ENCODE measurements around the gene AOC1.
"Not testable (repeated sequence)": the region's sequence is repeated elsewhere in the genome, so short reads cannot be mapped to it uniquely, and the experiment has no call there.

AOC1 gene, protein sequence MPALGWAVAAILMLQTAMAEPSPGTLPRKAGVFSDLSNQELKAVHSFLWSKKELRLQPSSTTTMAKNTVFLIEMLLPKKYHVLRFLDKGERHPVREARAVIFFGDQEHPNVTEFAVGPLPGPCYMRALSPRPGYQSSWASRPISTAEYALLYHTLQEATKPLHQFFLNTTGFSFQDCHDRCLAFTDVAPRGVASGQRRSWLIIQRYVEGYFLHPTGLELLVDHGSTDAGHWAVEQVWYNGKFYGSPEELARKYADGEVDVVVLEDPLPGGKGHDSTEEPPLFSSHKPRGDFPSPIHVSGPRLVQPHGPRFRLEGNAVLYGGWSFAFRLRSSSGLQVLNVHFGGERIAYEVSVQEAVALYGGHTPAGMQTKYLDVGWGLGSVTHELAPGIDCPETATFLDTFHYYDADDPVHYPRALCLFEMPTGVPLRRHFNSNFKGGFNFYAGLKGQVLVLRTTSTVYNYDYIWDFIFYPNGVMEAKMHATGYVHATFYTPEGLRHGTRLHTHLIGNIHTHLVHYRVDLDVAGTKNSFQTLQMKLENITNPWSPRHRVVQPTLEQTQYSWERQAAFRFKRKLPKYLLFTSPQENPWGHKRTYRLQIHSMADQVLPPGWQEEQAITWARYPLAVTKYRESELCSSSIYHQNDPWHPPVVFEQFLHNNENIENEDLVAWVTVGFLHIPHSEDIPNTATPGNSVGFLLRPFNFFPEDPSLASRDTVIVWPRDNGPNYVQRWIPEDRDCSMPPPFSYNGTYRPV

DNA sequence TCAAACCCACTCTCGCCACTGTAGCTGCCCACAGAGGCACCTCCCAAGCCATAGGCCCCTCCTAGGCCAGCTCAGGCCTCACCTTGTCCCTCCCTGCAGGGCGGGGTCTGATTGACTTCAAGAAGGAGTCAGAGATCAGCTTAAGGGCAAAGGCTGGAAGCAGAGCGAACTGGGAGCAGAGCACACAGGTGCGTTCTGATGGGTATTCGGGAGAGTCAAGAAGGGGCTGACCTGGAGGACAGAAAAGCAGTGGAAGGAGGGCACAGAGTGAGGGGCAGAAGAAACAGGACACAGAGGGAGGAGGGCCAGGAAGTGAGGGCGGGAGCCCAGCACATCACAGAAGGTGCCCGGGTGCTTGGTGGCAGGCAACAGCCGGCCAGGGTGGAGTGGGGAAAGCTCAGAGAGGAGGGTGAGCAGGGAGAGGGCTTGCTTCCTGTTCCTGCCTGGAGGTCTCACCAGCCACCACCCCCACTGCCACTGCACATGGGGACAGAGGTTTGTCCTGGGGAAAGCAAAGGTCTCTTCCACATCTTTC lies at the start of gene AOC1:
TSS of gene AOC1 (plus strand) at position 147 of the 535 bp plus-strand sequence. CDS start 3,954 bp downstream, outside the sequence.
- intact Hi-C loops (cut with DNase I), result no loop called here
- DNase-seq, result no peak

GRCh38 chr7:150803161-150803860 lies 49.0 kb upstream of the AOC1 start:
- intact Hi-C loops (cut with DNase I), result no loop called here
- peak in 1 of 10 donors; percentile 47 for DNase-seq

- DNase-seq, result no peak
- intact Hi-C loops (cut with DNase I), result no loop called here
Measured at GRCh38 chr7:150804802-150805201, 47.5 kb upstream of the AOC1 start.

- intact Hi-C loops (cut with DNase I), result no loop called here
- DNase-seq, result no peak
Measured at GRCh38 chr7:150805864-150806263, 46.5 kb upstream of the AOC1 start.

DNA sequence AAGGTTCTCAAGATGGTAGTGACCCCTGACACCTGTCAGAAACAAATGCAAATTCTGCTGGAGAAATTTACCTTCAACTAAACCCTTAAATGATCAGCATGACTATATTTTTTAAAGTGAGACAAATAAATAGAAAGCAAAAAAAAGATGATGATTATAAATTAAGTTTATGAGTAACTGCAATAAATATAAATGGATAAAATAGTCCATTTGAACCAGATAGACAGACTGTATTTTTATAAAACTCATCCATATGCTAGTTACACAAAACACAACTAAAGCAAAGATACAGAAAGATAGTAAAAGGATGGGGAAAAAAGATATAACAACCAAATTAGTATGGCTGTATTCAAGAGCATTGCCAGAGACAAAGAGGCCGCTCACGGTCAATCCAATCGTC lies 45.9 kb upstream of the AOC1 start:
- no peak for DNase-seq
- intact Hi-C loops (cut with DNase I), result no loop called here

- intact Hi-C loops (cut with DNase I), result no loop called here
- DNase-seq, result no peak
Measured at GRCh38 chr7:150806863-150807262, 45.5 kb upstream of the AOC1 start.

- peak in 1 of 10 donors; percentile 74 for DNase-seq
- intact Hi-C loops (cut with DNase I), result not testable (repeated sequence)
Measured at GRCh38 chr7:150807616-150808438, 44.5 kb upstream of the AOC1 start.

DNA sequence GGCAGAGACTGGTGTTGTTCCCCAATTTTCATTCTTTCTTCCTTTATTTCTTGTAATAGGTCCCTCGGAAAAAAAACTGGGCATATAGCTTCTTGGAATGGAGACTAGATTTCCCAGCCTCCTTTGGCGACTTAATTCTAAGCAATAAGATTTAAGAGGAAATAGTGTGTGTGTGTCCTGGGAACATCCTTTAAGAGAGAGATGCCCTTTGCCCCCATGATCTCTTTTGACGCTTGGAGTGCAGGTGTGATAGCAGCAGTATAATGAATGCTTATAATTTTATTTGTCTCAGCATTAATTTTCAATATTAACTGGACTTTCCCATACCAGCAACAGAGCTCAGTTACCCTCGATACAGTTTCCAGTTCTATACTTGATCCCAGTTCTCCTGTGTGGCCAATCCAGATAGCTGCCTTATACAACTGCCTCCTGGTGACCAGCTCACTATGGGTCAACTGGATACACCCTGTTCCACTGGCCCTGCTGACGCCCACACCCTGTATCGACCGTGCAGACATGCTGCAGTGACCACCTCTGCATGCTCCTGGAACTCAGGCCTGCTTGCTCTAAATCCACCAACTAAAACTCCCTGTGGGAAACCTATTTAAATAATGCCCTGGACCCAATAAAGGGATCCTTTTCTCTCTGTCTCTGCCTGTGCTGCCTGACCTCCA lies 37.9 kb upstream of the AOC1 start:
- no peak for DNase-seq
- intact Hi-C loops (cut with DNase I), result no loop called here

- DNase-seq, result no peak
- intact Hi-C loops (cut with DNase I), result no loop called here
Measured at GRCh38 chr7:150818971-150819370, 33.3 kb upstream of the AOC1 start.

GRCh38 chr7:150820148-150820547 lies 32.2 kb upstream of the AOC1 start:
- intact Hi-C loops (cut with DNase I), result no loop called here
- no peak for DNase-seq

GRCh38 chr7:150820578-150821198 lies 31.6 kb upstream of the AOC1 start:
- intact Hi-C loops (cut with DNase I), result no loop called here
- no peak for DNase-seq

DNA sequence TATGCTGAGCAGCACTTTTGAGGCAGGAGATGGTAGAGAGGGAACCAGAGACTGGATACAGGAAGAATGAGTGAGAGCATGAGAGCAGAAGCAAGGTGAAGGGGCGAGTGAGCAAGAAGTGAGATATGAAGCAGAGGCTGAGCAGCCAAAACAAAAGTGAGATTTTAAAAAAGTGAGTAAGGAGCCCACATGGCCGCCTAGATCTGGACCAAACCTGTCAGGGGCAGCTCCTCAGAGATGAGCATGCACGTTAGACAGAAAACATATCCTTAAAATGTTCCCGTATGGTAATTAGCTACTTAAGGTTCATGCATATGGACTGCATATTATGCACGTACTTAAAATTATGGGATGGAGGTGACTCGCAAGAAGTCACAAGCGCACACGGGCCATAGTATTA lies 29.3 kb upstream of the AOC1 start:
- DNase-seq, result no peak
- intact Hi-C loops (cut with DNase I), result no loop called here

GRCh38 chr7:150823484-150824126 lies 28.7 kb upstream of the AOC1 start:
- no peak for DNase-seq
- intact Hi-C loops (cut with DNase I), result no loop called here

GRCh38 chr7:150824379-150825177 lies 27.7 kb upstream of the AOC1 start:
- intact Hi-C loops (cut with DNase I), result no loop called here
- DNase-seq, result no peak

DNA sequence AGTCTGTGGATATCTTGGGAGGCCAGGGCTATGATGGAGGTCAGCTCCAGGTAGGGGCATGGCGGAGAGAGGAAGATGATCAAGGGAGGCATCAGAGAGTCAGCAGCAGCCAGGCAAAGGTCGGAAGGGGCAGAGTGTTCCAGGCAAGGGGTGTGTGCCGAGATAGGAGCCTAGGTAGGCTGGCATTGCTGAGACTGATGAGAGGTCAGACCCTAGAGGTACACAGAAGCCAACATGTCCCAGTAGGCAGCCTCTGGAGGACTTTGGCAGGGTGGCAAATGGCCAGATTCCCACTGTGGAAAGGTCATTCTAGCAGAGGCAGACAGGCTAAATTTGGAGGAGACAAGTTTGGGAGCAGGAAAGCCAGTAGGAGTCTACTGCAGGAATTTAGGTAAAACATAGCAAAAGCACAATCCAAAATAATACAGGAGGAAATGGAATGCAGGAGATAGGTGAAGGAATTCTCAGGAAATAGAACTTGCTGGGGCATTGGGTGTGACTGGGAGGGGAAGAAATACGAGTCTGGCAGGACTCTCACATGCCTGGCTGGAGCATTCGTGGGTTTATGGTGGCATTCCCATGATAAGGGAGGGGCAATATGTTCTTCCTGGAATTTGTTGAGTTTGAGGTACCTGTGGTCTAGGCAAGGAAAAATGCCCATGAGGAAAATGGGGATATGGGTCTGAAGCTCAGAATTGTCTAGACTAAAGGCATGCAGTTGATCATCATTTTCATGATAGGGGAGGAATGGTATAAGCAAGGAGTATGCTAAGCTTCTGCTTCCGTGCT lies 26.1 kb upstream of the AOC1 start:
- intact Hi-C loops (cut with DNase I), result no loop called here
- no peak for DNase-seq

- no peak for DNase-seq
- intact Hi-C loops (cut with DNase I), result no loop called here
Measured at GRCh38 chr7:150828384-150828783, 23.9 kb upstream of the AOC1 start.

DNA sequence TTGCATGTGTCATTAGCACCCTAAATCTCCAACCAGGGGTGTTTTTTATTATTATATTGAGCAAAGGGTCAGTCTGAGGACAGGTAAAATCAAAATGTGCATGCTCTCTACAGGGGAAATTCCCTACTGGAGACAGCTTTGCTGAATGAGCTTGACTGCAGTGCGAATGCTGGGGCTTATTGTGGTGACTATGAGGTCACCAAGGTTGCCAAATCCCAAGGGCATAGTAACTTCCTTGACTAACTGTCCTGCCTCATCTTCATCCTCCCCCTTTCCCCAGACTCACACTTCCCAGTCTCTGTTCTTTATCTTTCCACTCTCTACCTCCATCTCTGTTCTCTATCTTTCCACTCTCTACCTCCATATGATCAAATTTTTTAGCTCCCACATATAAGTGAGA lies 22.9 kb upstream of the AOC1 start:
- intact Hi-C loops (cut with DNase I), result no loop called here
- no peak for DNase-seq
